ENCODE data around the gene UTP25. TPM values are rescaled to one million over a fixed set of nuclear protein-coding genes. Genes with fewer than 3 reads are reported as not detected.

Gene UTP25
- total RNA-seq, 4 donors from 2014 or later, result 3.5 to 14.9 (median 6.3) TPM

- no peaks in the 10 kb centered on the region for H3K36me3 ChIP-seq
- no peak overlapping the region for H3K4me3 ChIP-seq
These were observed 11.8 kb upstream of the UTP25 start for GRCh38 chr1:209815931-209816341.

GRCh38 chr1:209816923-209817322 lies 10.8 kb upstream of the UTP25 start:
- Histone ChIP-seq H3K36me3 (no peaks in the 10 kb centered on the region), H3K27me3 (no peaks in the 10 kb centered on the region), H3K4me3 (no peak overlapping the region), H3K27ac (no peak overlapping the region), H3K9me3 (no peaks in the 10 kb centered on the region), H3K4me1 (no peaks in the 10 kb centered on the region)
- no peak for DNase-seq
- TF ChIP-seq POLR2A (IDR thresholded peaks at IDR 0.05) (no peak), CTCF (IDR thresholded peaks at IDR 0.05) (no peak)

More at GRCh38 chr1:209815931-209816341, 11.8 kb upstream of the UTP25 start:
- Histone ChIP-seq H3K27me3 (no peaks in the 10 kb centered on the region), H3K4me1 (no peaks in the 10 kb centered on the region), H3K27ac (no peak overlapping the region), H3K9me3 (no peaks in the 10 kb centered on the region)
- TF ChIP-seq POLR2A (IDR thresholded peaks at IDR 0.05) (no peak), CTCF (IDR thresholded peaks at IDR 0.05) (no peak)
- DNase-seq, result no peak

GRCh38 chr1:209817691-209818090 lies 10.1 kb upstream of the UTP25 start:
- H3K9me3 ChIP-seq, result no peaks in the 10 kb centered on the region
- no peak overlapping the region for H3K4me3 ChIP-seq
- no peaks in the 10 kb centered on the region for H3K36me3 ChIP-seq
- no peaks in the 10 kb centered on the region for H3K4me1 ChIP-seq
- H3K27me3 ChIP-seq, result no peaks in the 10 kb centered on the region
- no peak for TF ChIP-seq CTCF (IDR thresholded peaks at IDR 0.05)
- TF ChIP-seq POLR2A (IDR thresholded peaks at IDR 0.05), result no peak
- no peak overlapping the region for H3K27ac ChIP-seq
- no peak for DNase-seq

GRCh38 chr1:209819058-209819457 lies 8.7 kb upstream of the UTP25 start:
- H3K36me3 ChIP-seq, result no peaks in the 10 kb centered on the region
- TF ChIP-seq CTCF (IDR thresholded peaks at IDR 0.05) (no peak), POLR2A (IDR thresholded peaks at IDR 0.05) (no peak)
- H3K4me1 ChIP-seq, result no peaks in the 10 kb centered on the region
- no peak for DNase-seq
- H3K27ac ChIP-seq, result no peak overlapping the region
- H3K4me3 ChIP-seq, result no peak overlapping the region
- H3K27me3 ChIP-seq, result no peaks in the 10 kb centered on the region
- no peaks in the 10 kb centered on the region for H3K9me3 ChIP-seq

- no peak for DNase-seq
- Histone ChIP-seq H3K27me3 (no peaks in the 10 kb centered on the region), H3K36me3 (no peaks in the 10 kb centered on the region), H3K9me3 (no peaks in the 10 kb centered on the region), H3K4me3 (no peak overlapping the region), H3K27ac (no peak overlapping the region), H3K4me1 (no peaks in the 10 kb centered on the region)
- no peak for TF ChIP-seq POLR2A (IDR thresholded peaks at IDR 0.05)
- TF ChIP-seq CTCF (IDR thresholded peaks at IDR 0.05), result no peak
These were observed 6.8 kb upstream of the UTP25 start for GRCh38 chr1:209820986-209821385.

GRCh38 chr1:209822706-209823105 lies 5.1 kb upstream of the UTP25 start:
- Histone ChIP-seq H3K9me3 (no peaks in the 10 kb centered on the region), H3K4me3 (no peak overlapping the region), H3K36me3 (no peaks in the 10 kb centered on the region), H3K27ac (no peak overlapping the region), H3K27me3 (no peaks in the 10 kb centered on the region), H3K4me1 (peaks cover 0 to 6% (median 0%) of the 10 kb centered on the region in 4 donors)
- no peak for TF ChIP-seq CTCF (IDR thresholded peaks at IDR 0.05)
- TF ChIP-seq POLR2A (IDR thresholded peaks at IDR 0.05), result no peak
- no peak for DNase-seq
